Body of pancreas (tissue), 4 donors: Measurements from ENCODE around the gene CCNB2. TPM values are rescaled to one million over a fixed set of nuclear protein-coding genes. Genes with fewer than 3 reads are reported as not detected.

Experiments
- ATAC-seq: fragments of 150-250 bp; one replicate; pipeline ENCODE4 v1.9.1; 2016
- DNase-seq, 4 donors: peaks; one replicate each; pipeline ENCODE4 v3.0.0-alpha.2; 2019
- H3K27ac ChIP-seq, 4 donors: fragments of 200-600 bp; sonication (generic); 1 replicate in 3 of 4; 2 replicates in 1 of 4; pipeline versions ENCODE4 v1.5.1 to v1.6.1; 2016 to 2019; ENCODE audit warnings: mild to moderate bottlenecking in 1 of 4, mixed read lengths in 1 of 4, moderate library complexity in 1 of 4
- H3K27me3 ChIP-seq, 2 donors: fragments of 200-600 bp; sonication (generic); one replicate each; pipeline ENCODE4 v1.6.0; 2016; ENCODE audit warnings: mild to moderate bottlenecking in 1 of 2
- H3K36me3 ChIP-seq, 2 donors: fragments of 200-600 bp; sonication (generic); replicated peaks in 1 of 2; 2 replicates each; pipeline ENCODE4 v1.5.1; 2016; ENCODE audit warnings: low read depth in 2 of 2; ENCODE audit not compliant: insufficient read depth in 1 of 2
- H3K4me1 ChIP-seq: fragments of 200-600 bp; sonication (generic); one replicate; pipeline ENCODE4 v1.6.0; 2016
- H3K4me3 ChIP-seq, 2 donors: fragments of 200-600 bp; sonication (generic); 1 replicate in 1 of 2; 2 replicates in 1 of 2; pipeline ENCODE4 v1.5.1; 2016 to 2019
- H3K9me3 ChIP-seq, 3 donors: fragments of 200-600 bp; sonication (generic); 1 replicate in 2 of 3; 2 replicates in 1 of 3; pipeline ENCODE4 v1.5.1; 2016
- POLR2A ChIP-seq, 3 donors: fragments of 450-650 bp; IDR thresholded peaks; one replicate each; pipeline ENCODE4 v1.6.1; 2016; ENCODE audit warnings: antibody characterized with exemption in 3 of 3, mild to moderate bottlenecking in 2 of 3
- WGBS, 2 donors: methylation state at CpG; one replicate each; pipeline ENCODE4 v1.1.5; 2017; 5-methylcytosine and 5-hydroxymethylcytosine counted together
- intact Hi-C: fragments of 100-400 bp; cut with DNase I; formaldehyde crosslinking; loops from one replicate; pipeline ENCODE4 v1.15.1; 2023
- total RNA-seq, 2 donors: library from RNA; depleted of rRNA; stranded (reverse); fragments of >200 nt; gene quantifications; one replicate each; pipeline ENCODE4 v1.1.0, GENCODE V29; 2016
- TF ChIP-seq, protein P1 (sequence below), 7 experiments: fragments of 450-650 bp in 4 of 7; fragments of 200-600 bp in 3 of 7; sonication (generic) in 3 of 7; IDR thresholded peaks; one replicate each; pipeline ENCODE4 v1.5.1; 2016 to 2019; ENCODE audit warnings: antibody characterized with exemption in 7 of 7

CCNB2 gene
- total RNA-seq, 2 donors from 2014 or later = 0.26 TPM; not detected in 1

DNA sequence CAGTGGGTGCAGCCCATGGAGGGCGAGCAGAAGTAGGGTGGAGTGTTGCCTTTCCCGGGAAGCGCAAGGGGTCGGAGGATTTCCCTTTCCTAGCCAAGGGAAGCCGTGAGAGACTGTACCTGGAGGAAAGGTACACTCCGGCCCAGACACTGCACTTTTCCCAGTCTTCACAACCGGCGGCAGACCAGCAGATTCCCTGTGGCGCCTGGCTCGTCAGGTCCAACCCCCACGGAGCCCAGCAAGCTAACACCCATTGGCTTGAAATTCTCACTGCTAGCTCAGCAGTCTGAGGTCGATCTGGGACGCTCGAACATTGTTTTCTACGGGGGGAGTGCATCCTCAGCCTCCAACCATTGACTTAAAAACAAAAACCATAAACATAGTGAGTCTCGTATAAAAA, 26.5 kb downstream of the CCNB2 start:
- no peaks in the 10 kb centered on the region for H3K4me1 ChIP-seq
- intact Hi-C loops = no loop called here
- 95 to 96% methylated on average over 16 of the region's 16 CpGs for WGBS, 2 donors
- DNase-seq (no peak), ATAC-seq (no peak)
- H3K9me3 ChIP-seq = no peaks in the 10 kb centered on the region
- TF ChIP-seq, protein P1, sequence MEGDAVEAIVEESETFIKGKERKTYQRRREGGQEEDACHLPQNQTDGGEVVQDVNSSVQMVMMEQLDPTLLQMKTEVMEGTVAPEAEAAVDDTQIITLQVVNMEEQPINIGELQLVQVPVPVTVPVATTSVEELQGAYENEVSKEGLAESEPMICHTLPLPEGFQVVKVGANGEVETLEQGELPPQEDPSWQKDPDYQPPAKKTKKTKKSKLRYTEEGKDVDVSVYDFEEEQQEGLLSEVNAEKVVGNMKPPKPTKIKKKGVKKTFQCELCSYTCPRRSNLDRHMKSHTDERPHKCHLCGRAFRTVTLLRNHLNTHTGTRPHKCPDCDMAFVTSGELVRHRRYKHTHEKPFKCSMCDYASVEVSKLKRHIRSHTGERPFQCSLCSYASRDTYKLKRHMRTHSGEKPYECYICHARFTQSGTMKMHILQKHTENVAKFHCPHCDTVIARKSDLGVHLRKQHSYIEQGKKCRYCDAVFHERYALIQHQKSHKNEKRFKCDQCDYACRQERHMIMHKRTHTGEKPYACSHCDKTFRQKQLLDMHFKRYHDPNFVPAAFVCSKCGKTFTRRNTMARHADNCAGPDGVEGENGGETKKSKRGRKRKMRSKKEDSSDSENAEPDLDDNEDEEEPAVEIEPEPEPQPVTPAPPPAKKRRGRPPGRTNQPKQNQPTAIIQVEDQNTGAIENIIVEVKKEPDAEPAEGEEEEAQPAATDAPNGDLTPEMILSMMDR (IDR thresholded peaks at IDR 0.05) = no peak
- TF ChIP-seq POLR2A (IDR thresholded peaks at IDR 0.05) = no peak
- H3K4me3 ChIP-seq = no peak overlapping the region
- no peaks in the 10 kb centered on the region for H3K27me3 ChIP-seq
- H3K36me3 ChIP-seq = peaks cover 0 to 6% of the 10 kb centered on the region in 2 donors
- H3K27ac ChIP-seq = no peak overlapping the region

DNA sequence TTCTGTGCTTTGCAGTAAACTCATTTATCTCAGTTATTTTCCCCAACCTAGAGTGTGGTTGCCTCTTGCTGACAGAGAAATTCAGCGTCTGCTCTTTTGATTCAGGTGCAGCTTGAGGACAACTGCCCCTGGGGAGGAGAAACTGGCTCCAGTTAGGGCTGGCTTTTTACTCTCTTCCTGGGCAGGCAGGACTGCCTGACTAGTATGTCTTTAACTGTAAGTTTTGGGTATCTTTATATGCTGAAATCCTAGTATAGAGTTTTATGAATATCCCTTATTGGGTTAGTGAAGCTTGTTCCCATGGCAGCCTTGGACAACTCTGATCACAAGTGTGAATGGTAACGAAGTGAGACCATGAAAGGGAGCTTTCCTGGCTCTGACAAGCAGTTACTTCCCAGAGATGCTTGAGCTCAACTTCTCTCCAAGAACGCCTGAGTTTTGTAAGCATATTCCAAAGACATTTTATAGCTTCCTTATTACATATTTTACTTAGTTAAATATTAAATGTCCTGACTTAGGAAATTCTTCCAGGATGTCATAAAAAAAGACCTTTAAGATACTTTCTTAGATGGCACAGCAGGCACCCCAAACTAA, 27.1 kb downstream of the CCNB2 start:
- Histone ChIP-seq H3K4me1 (no peaks in the 10 kb centered on the region), H3K4me3 (no peak overlapping the region), H3K9me3 (no peaks in the 10 kb centered on the region), H3K36me3 (peaks cover 0 to 11% of the 10 kb centered on the region in 2 donors), H3K27me3 (no peaks in the 10 kb centered on the region), H3K27ac (no peak overlapping the region)
- TF ChIP-seq, protein P1 (IDR thresholded peaks at IDR 0.05) = no peak
- no peak for TF ChIP-seq POLR2A (IDR thresholded peaks at IDR 0.05)
- DNase-seq (no peak), ATAC-seq (no peak)
- 90 to 95% methylated on average over 3 of the region's 3 CpGs for WGBS, 2 donors
- intact Hi-C loops = no loop called here

DNA sequence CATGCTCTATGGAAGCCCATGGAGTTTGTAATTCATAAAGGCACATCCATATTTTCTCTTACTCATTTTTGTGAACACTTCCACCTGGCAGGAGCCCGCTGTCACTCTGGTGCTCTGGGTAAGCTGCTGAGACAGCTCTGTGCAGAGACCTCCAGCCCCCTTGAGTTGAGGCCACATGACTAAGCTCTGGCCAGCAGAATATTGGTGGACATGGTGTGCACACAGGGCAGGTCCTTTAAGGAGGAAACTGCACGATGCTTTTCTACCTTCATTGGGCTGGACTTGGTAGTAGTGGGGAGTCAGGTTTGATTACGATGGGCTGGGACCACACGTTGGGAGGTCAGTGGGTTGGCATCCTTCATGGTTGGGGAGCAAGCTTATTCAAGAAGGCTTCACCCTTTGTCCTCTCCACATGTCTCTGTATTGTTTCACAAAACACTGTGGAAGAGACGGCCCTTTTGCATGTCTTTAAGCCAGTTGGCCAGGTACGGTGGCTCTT, 29.0 kb downstream of the CCNB2 start:
- Histone ChIP-seq H3K4me1 (no peaks in the 10 kb centered on the region), H3K27me3 (no peaks in the 10 kb centered on the region), H3K27ac (no peak overlapping the region), H3K4me3 (no peak overlapping the region), H3K36me3 (peaks cover 0 to 11% of the 10 kb centered on the region in 2 donors), H3K9me3 (no peaks in the 10 kb centered on the region)
- intact Hi-C loops = no loop called here
- ATAC-seq (no peak), DNase-seq (no peak)
- WGBS, 2 donors = 95% methylated on average over 6 of the region's 6 CpGs
- no peak for TF ChIP-seq POLR2A (IDR thresholded peaks at IDR 0.05)
- TF ChIP-seq, protein P1 (IDR thresholded peaks at IDR 0.05) = no peak

DNA sequence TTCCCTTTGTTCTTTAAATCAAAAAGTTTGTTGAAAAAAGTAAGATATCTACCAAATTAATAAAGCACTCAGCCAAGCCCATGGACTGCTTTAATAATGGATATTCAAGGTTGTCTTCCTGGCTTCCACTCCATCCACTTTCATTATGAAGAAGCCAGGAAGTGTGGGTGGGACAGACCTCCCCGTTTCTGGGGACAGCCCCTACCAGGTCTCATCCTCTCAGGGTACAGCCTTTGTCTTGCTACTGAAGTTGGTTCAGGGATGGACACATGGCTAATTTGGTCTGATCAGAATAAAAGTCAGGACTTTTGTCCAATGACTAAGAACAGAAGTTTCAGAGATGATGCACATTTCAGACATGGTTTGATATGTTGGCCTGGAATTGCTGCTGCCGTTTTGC, 32.6 kb downstream of the CCNB2 start:
- Histone ChIP-seq H3K9me3 (no peaks in the 10 kb centered on the region), H3K27me3 (no peaks in the 10 kb centered on the region), H3K27ac (no peak overlapping the region), H3K36me3 (peaks cover 0 to 11% of the 10 kb centered on the region in 2 donors), H3K4me1 (no peaks in the 10 kb centered on the region), H3K4me3 (no peak overlapping the region)
- TF ChIP-seq, protein P1 (IDR thresholded peaks at IDR 0.05) = no peak
- no peak for TF ChIP-seq POLR2A (IDR thresholded peaks at IDR 0.05)
- ATAC-seq = no peak
- 63 to 84% methylated on average over 2 of the region's 2 CpGs for WGBS, 2 donors
- intact Hi-C loops = no loop called here
- no peak for DNase-seq

- TF ChIP-seq POLR2A (IDR thresholded peaks at IDR 0.05) = no peak
- TF ChIP-seq, protein P1 (IDR thresholded peaks at IDR 0.05) = peak in 6 of 7 experiments; percentile 20 to 63 (median 44)
- H3K27ac ChIP-seq = no peak overlapping the region
- ATAC-seq = no peak
- no peaks in the 10 kb centered on the region for H3K9me3 ChIP-seq
- no peaks in the 10 kb centered on the region for H3K27me3 ChIP-seq
- no peaks in the 10 kb centered on the region for H3K4me1 ChIP-seq
- peak; percentile 24 to 59 (median 37) for DNase-seq
- peaks cover 0 to 11% of the 10 kb centered on the region in 2 donors for H3K36me3 ChIP-seq
- intact Hi-C loops = no loop called here
- 55 to 80% methylated on average over 2 to 7 of the region's 7 CpGs for WGBS, 2 donors
- H3K4me3 ChIP-seq = no peak overlapping the region
Measured at GRCh38 chr15:59138243-59138642, 33.3 kb downstream of the CCNB2 start.
